Activated CD4-positive, alpha-beta T cell treated with anti-CD3 and anti-CD28 coated beads for 1 hour (primary cell): ENCODE measurements around the gene UBE2M.
"Not testable (repeated sequence)": the region's sequence is repeated elsewhere in the genome, so short reads cannot be mapped to it uniquely, and the experiment has no call there.

ENCODE experiments used
- DNase-seq: peaks from one replicate; pipeline ENCODE4 v3.0.0-alpha.2; 2020

UBE2M gene

GRCh38 chr19:58555369-58555885 lies 3.0 kb downstream of the UBE2M start:
- no peak for DNase-seq

GRCh38 chr19:58554494-58555368 lies 3.7 kb downstream of the UBE2M start, which contains the start of gene CHMP2A:
Gene CHMP2A (minus strand): TSS chr19:58555105. CDS start chr19:58554212, 893 bp downstream.
- peak; percentile 96 for DNase-seq

- DNase-seq: no peak
These were observed 4.5 kb downstream of the UBE2M start for GRCh38 chr19:58553799-58554493.

- no peak for DNase-seq
These were observed 5.8 kb downstream of the UBE2M start for GRCh38 chr19:58552655-58553054.

- DNase-seq: no peak
These were observed 6.6 kb downstream of the UBE2M start for GRCh38 chr19:58551577-58552471.

- no peak for DNase-seq
These were observed 7.3 kb downstream of the UBE2M start for GRCh38 chr19:58551123-58551497.

- DNase-seq: no peak
These were observed 7.9 kb downstream of the UBE2M start for GRCh38 chr19:58550362-58551122.

GRCh38 chr19:58549664-58550361 lies 8.6 kb downstream of the UBE2M start:
- no peak for DNase-seq

GRCh38 chr19:58548859-58549663 lies 9.3 kb downstream of the UBE2M start:
- no peak for DNase-seq

GRCh38 chr19:58547323-58548312 lies 10.8 kb downstream of the UBE2M start:
- DNase-seq: no peak

GRCh38 chr19:58546019-58546530 lies 12.3 kb downstream of the UBE2M start:
- DNase-seq: no peak

GRCh38 chr19:58545286-58546018 lies 13.0 kb downstream of the UBE2M start:
- DNase-seq: no peak

- DNase-seq: peak; percentile 72
These were observed 13.7 kb downstream of the UBE2M start for GRCh38 chr19:58544591-58545285.

GRCh38 chr19:58543826-58544590 lies 14.4 kb downstream of the UBE2M start, which contains the start of gene TRIM28:
Gene TRIM28 (plus strand): TSS chr19:58544064. CDS start chr19:58544758, 694 bp downstream.
- peak; percentile 100 for DNase-seq

GRCh38 chr19:58542641-58543372 lies 15.6 kb downstream of the UBE2M start:
- not testable (repeated sequence) for DNase-seq

GRCh38 chr19:58539169-58539559 lies 19.2 kb downstream of the UBE2M start:
- DNase-seq: not testable (repeated sequence)
